ENCODE data around the gene STEAP1B.

The STEAP1B gene

GRCh38 chr7:22378199-22378980 is 121.6 kb downstream of the STEAP1B start:
- DNase-seq: peak in 1 of 10 donors; percentile 45
- intact Hi-C loops (cut with DNase I): no loop called here

- intact Hi-C loops (cut with DNase I): no loop called here
- DNase-seq: peak in 2 of 10 donors; percentile 33 to 43
Measured at GRCh38 chr7:22377703-22378102, 122.3 kb downstream of the STEAP1B start.

- peak in 1 of 10 donors; percentile 25 for DNase-seq
- intact Hi-C loops (cut with DNase I): no loop called here
Measured at GRCh38 chr7:22375359-22376048, 124.5 kb downstream of the STEAP1B start.

GRCh38 chr7:22373911-22374310 is 126.1 kb downstream of the STEAP1B start:
- intact Hi-C loops (cut with DNase I): no loop called here
- no peak for DNase-seq

- DNase-seq: no peak
- intact Hi-C loops (cut with DNase I): no loop called here
Measured at GRCh38 chr7:22373388-22373787, 126.6 kb downstream of the STEAP1B start.

- no peak for DNase-seq
- intact Hi-C loops (cut with DNase I): no loop called here
Measured at GRCh38 chr7:22372863-22373262, 127.1 kb downstream of the STEAP1B start.

GRCh38 chr7:22371878-22372277 is 128.1 kb downstream of the STEAP1B start:
- DNase-seq: no peak
- intact Hi-C loops (cut with DNase I): no loop called here
